Neural cell (in vitro differentiated cells): Measurements from ENCODE around the gene ALPI.

Experiments
- POLR2AphosphoS5 ChIP-seq: IDR thresholded peaks from 2 replicates; pipeline ENCODE4 v1.6.1; 2012
- TF ChIP-seq, protein P1 (sequence below): fragments of 450-650 bp; IDR thresholded peaks from 2 replicates; pipeline ENCODE4 v1.5.1; 2014; ENCODE audit warnings: antibody characterized with exemption, mild to moderate bottlenecking, moderate library complexity; ENCODE audit not compliant: poor library complexity, severe bottlenecking

GRCh38 chr2:232434563-232435374 lies 21.2 kb upstream of the ALPI start:
- TF ChIP-seq, protein P1, sequence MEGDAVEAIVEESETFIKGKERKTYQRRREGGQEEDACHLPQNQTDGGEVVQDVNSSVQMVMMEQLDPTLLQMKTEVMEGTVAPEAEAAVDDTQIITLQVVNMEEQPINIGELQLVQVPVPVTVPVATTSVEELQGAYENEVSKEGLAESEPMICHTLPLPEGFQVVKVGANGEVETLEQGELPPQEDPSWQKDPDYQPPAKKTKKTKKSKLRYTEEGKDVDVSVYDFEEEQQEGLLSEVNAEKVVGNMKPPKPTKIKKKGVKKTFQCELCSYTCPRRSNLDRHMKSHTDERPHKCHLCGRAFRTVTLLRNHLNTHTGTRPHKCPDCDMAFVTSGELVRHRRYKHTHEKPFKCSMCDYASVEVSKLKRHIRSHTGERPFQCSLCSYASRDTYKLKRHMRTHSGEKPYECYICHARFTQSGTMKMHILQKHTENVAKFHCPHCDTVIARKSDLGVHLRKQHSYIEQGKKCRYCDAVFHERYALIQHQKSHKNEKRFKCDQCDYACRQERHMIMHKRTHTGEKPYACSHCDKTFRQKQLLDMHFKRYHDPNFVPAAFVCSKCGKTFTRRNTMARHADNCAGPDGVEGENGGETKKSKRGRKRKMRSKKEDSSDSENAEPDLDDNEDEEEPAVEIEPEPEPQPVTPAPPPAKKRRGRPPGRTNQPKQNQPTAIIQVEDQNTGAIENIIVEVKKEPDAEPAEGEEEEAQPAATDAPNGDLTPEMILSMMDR: no peak
- TF ChIP-seq POLR2AphosphoS5: no peak
